ENCODE data around the gene FADS6. TPM values are rescaled to one million over a fixed set of nuclear protein-coding genes. Genes with fewer than 3 reads are reported as not detected.

Gene FADS6
- total and polyA plus RNA-seq, 10 of the 15 experiments (the other 5 are each of a cell fraction or from before 2014, with no cell fraction given): not detected

DNA sequence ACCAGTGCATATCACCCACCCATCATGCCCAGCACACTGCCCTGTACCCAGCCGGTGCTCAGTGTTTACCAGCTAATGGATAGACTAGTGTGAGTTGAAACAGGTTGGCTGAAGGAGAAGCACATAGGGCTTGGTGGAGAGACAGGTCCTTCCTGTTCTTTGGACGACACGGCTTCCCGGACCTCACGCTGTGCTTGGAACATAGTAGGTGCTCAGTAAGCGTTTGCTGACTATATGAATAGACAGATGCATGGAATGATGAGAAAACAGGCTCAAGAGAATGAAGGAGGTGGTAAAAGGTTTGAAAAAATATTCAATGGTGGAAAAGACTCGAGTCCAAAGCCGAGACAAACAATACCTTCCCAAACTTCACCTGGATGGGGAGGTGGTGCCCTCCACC is 6.8 kb upstream of the FADS6 start (continued):
- TF ChIP-seq, protein P1, sequence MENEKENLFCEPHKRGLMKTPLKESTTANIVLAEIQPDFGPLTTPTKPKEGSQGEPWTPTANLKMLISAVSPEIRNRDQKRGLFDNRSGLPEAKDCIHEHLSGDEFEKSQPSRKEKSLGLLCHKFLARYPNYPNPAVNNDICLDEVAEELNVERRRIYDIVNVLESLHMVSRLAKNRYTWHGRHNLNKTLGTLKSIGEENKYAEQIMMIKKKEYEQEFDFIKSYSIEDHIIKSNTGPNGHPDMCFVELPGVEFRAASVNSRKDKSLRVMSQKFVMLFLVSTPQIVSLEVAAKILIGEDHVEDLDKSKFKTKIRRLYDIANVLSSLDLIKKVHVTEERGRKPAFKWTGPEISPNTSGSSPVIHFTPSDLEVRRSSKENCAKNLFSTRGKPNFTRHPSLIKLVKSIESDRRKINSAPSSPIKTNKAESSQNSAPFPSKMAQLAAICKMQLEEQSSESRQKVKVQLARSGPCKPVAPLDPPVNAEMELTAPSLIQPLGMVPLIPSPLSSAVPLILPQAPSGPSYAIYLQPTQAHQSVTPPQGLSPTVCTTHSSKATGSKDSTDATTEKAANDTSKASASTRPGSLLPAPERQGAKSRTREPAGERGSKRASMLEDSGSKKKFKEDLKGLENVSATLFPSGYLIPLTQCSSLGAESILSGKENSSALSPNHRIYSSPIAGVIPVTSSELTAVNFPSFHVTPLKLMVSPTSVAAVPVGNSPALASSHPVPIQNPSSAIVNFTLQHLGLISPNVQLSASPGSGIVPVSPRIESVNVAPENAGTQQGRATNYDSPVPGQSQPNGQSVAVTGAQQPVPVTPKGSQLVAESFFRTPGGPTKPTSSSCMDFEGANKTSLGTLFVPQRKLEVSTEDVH (IDR thresholded peaks at IDR 0.05; ENCODE audit: low read depth, partially characterized antibody): no peak
- TF ChIP-seq CEBPB (IDR thresholded peaks at IDR 0.05; ENCODE audit: borderline replicate concordance in 1 of 2, low read depth in 2 of 2, low read length in 2 of 2): no peak

DNA sequence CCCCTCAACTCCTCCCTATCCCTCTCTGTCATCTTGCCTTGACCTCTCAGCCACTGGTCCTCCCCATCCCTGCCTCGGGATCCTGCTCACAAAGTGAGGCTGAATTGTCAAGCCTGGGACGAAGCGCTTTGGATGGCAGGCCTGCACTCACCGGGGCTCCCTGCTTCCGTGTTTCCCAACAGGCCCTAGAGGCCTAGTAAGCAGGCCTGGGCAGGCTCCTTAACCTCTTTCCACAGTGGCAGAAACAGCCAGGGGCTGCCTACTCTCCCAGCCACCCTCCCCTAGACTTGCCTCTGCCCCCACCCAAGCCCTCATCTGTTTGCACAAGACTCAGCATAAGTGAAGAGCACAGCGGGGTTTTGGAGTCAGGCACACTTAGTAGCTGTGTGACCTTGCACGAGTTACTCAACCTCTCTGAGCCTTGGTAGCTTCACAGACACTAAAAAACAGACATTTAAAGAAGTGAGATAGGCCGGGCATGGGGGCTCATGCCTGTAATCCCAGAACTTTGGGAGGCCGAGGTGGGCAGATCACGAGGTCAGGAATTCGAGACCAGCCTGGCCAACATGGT is 5.0 kb upstream of the FADS6 start:
- Histone ChIP-seq H3K4me3 (no peak overlapping the region), H3K4me1 (ENCODE audit: control insufficient read depth, insufficient read depth, low read length) (no peaks in the 10 kb centered on the region), H4K20me1 (ENCODE audit: control insufficient read depth, insufficient read depth) (no peaks in the 10 kb centered on the region), H2AFZ (ENCODE audit: control insufficient read depth, low read depth, low read length) (no peak overlapping the region), H3K27ac (ENCODE audit: control insufficient read depth, insufficient read depth) (no peak overlapping the region), H3K27me3 (replicated peaks in 1 of 2; ENCODE audit: control insufficient read depth in 2 of 2, insufficient read depth in 2 of 2, low read length in 1 of 2) (peaks cover 4 to 12% of the 10 kb centered on the region in 2 experiments), H3K36me3 (ENCODE audit: control insufficient read depth in 2 of 2, insufficient read depth in 2 of 2, low read length in 1 of 2) (no peaks in the 10 kb centered on the region), H3K4me2 (ENCODE audit: control insufficient read depth, insufficient read depth) (no peak overlapping the region), H3K9me3 (replicated peaks; ENCODE audit: control insufficient read depth, insufficient read depth, low read length) (no peaks in the 10 kb centered on the region), H3K9ac (ENCODE audit: control insufficient read depth, insufficient read depth, low read length) (no peak overlapping the region), H3K79me2 (ENCODE audit: control insufficient read depth, insufficient read depth, low read length) (no peaks in the 10 kb centered on the region)
- SMC1A ChIA-PET (ENCODE audit: uncharacterized antibody, unreplicated experiment): no interaction called here
- BruUV-seq (replicated peaks): no TSS peak
- WGBS (ENCODE audit: insufficient coverage, insufficient replicate concordance, low lambda C conversion rate, missing lambda C conversion rate): 30% methylated on average over 11 of the region's 11 CpGs
- RAD21 ChIA-PET (ENCODE audit: unreplicated experiment): interaction anchor here (1.3 kb wide), 1 partner anchor 107 kb away, joined by 3 read pairs; no protein-coding TSS in a partner anchor
- intact Hi-C loops (cut with micrococcal nuclease; ENCODE audit: unreplicated experiment) (no loop called here), in situ Hi-C loops (cut with MboI) (no loop called here)
- ATAC-seq (no peak), FAIRE-seq (no peak), DNase-seq (ENCODE audit: low read depth, low spot score) (no peak)
- TF ChIP-seq TBL1XR1 (IDR thresholded peaks at IDR 0.05; ENCODE audit: low read depth, low read length) (no peak), NFYB (IDR thresholded peaks at IDR 0.05; ENCODE audit: insufficient read depth, low read depth, low read length) (no peak), TCF12 (IDR thresholded peaks at IDR 0.05; ENCODE audit: low read depth, low read length) (no peak)
- CTCF ChIA-PET: interaction anchor here (1.2 to 1.4 kb wide), 3 partner anchors 20 to 153 kb away, joined by 3 to 4 read pairs (median 3); no protein-coding TSS in a partner anchor
- POLR2A ChIA-PET: no interaction called here

All from GM12878 (cell line).